ENCODE results near the gene ITPK1.

- TF ChIP-seq CTCF (conservative IDR thresholded peaks at IDR 0.05; ENCODE audit: low read depth, low read length) = no peak
- no peak for TF ChIP-seq EZH2 (IDR thresholded peaks at IDR 0.05; ENCODE audit: borderline replicate concordance, low read depth, low read length, poor library complexity, severe bottlenecking)
Observed at GRCh38 chr14:92961567-92961855, 154.2 kb downstream of the ITPK1 start.

All from A673 (cell line).